Medulla oblongata (tissue), 1 donor: Measurements from ENCODE around the gene TFF3.

ENCODE experiments used
- DNase-seq: peaks from one replicate; pipeline ENCODE4 v3.0.0-alpha.2; 2015; ENCODE audit errors: extremely low spot score

The TFF3 gene

DNA sequence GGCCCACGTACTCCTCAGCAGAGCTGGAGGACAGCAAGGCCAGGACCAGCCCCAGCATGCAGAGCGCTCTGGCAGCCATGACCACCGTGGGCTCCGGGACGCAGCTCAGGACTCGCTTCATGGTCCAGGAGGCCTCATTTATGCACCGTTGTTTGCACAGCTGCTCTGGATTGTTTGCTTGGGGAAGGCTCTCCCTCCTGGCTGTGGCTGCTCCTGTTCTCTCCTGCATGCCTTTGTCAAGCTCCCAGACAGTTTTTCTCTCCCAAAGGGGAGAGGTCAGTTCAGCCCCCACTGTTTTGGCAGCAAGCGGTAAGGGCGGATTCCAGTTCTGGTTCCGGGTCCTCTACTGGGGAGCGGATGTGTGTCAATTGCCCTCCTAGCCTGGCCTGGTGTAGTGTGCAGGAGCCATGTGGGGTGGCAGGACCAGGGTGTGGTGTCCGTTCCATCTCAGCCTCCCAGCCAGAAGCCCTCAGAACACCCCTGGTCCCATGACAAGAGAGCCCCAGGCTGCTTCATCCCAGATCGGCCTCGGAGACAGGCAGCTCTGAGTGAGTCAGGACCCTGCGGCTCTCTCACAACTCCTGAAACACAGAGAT lies at the start of gene TFF3:
Gene TFF3, minus strand, starts transcription at position 114 of the 596 bp plus-strand sequence. Its CDS starts 35 bp downstream, at position 79.
- no peak for DNase-seq

DNA sequence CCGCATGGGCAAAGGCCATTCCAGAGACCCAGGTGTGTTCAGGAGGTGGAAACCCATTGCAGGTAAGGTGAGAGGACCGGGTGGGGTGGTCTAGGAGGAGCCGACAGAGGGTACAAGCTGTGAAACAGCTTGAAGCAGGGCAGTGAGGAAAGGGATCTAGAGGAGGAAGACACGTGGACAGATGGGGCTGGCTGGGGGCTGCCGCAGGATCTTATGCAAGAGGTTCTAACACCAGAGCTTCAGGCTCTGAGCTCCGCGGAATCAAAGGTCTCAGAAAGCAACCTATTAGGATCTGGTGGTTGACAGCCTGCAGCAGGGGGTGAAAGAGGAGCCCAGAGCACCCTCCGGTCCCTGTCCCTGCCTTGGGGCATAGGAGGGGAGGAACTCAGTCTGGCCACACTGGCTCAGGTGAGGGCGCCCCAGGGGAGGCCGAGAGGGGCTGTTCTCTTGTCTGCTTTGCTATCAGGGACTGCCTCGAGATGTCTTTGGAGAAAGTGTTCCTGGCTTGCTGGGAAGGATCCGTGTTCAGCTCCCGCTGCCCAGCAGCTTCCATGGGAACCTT lies 49.2 kb upstream of the TFF3 start:
- no peak for DNase-seq

DNA sequence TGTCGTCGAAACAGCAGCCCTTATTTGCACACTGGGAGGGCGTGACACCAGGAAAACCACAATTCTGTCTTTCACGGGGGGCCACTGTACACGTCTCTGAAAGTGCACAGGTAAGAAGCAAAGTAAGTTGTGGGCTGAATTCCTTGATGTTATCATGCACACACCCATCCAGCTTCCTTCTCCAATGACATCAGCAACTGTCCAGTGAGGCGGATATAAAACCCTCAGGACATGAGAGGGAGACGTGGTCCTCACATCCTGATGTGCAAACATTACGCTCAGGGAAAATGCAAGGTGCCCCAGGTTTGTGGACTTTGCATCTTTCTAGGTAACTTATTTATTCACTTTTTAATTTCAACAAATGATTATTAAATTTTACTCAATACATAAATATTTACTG lies 48.1 kb upstream of the TFF3 start:
- DNase-seq: no peak

- DNase-seq: no peak
Observed at GRCh38 chr21:42362700-42363099, 47.5 kb upstream of the TFF3 start.

- DNase-seq: no peak
Observed at GRCh38 chr21:42362198-42362597, 47.0 kb upstream of the TFF3 start.

GRCh38 chr21:42361286-42361685 lies 46.1 kb upstream of the TFF3 start:
- no peak for DNase-seq

DNA sequence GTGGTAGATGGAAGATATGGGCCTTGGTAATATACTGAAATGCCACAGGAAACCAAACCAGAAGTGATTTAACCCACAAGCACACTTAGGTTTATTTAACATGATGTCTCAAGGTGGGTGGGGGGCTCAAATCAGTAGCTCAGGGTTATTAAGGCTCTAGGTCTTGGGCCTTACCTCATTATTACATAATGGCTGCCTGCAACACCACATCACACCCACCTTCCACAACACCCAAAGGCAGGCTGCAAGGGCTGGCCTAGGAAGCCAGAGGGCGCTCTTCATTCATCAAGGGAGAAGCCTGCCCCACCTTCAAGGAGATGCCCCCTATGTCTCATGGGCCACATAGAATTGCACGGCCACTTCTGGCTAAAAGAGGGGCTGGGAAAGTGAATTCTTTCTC lies 45.1 kb upstream of the TFF3 start:
- no peak for DNase-seq

GRCh38 chr21:42358937-42359336 lies 43.7 kb upstream of the TFF3 start:
- DNase-seq: no peak

DNA sequence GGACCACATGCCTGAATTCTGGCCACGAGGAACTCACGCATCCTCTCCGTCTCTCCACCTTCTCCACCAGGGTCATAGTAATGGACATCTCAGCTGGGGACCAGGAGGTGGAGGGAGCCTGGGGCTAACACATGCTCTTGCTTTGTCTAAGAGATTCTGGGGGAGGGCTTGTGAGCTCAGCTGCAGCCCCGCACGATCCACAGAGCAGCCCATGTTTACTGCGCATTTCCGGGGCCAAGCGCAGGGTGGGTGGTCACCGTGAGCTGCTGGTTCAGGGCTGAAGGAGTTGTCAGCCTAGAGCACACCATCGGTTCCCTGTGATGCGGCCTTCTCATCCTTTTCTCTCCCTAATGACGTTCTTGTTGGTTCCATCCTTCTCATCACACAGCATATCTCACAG lies 43.1 kb upstream of the TFF3 start:
- no peak for DNase-seq

DNA sequence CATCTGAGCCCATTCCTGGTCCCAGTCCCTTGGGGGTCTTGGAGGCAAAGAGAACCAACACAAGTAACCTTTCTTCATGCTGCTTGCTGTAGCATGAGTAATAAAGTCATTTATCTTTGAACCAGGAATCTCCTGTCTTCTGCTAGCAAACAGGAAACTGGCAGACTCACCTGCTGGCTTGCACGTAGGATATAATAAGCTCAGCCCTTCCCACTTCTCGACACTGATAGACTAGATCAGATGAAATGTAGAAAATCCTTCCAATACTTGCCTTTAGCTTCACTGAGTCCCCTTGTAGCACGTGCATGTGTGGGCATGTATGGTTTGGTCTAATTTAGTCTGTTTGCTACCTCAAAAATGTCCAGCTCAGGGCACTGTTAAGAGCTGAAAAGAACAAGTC lies 42.1 kb upstream of the TFF3 start:
- DNase-seq: no peak

DNA sequence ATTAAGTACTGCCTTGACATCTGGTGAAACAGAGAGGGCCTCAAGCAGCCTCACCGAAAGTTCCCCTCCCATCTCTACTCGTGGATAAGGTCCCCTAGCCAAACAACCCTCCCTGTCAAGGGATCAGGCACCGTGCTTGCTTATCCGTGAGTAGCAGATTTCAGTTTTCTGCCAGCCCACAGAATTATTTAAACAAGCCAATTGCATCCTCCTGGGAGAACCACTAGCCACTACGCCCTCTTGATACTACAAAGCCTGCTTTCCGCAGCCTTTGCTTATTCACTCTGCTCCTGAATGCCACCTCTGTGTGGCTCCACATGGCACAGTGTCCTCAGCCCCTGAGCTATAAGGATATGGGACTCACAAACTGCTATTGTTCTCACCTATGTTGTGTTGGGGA lies 41.4 kb upstream of the TFF3 start:
- DNase-seq: no peak

DNA sequence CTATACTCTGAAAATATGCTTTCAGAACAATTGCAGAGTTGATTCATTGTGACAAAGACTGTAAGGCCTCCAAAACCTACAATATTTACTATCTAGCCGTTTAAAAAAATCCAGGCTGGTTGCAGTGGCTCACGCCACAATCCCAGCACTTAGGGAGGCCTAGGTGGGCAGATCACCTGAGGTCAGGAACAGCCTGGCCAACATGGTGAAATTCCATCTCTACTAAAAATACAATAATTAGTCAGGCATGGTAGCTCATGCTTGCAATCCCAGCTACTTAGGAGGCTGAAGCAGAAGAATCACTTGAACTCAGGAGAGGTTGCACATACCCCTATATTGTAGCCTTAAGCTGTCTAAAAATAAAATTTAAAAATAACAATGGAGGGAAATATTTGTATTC lies 40.8 kb upstream of the TFF3 start:
- no peak for DNase-seq

DNA sequence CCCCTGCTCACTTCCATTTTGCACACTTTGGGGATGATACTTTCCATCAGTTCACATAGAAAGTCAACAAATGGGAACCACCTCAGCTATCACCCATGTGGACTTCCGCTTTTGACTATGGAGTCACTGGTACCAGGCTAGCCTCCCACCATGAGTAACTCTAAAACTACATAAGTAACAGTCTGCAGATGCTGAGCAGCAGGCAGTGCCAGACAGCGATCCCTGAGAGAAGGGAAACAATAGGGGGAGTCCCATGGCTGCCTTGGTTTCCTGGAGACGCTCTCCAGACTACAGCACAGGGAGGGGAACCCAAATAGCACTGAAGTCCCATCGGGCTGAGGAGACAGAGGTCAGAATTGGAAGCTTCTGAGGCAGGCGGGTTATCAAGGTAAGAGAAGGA lies 38.4 kb upstream of the TFF3 start:
- DNase-seq: no peak

- DNase-seq: no peak
Observed at GRCh38 chr21:42352441-42353095, 37.4 kb upstream of the TFF3 start.

- DNase-seq: no peak
Observed at GRCh38 chr21:42351626-42352440, 36.6 kb upstream of the TFF3 start.

GRCh38 chr21:42350927-42351426 lies 35.8 kb upstream of the TFF3 start, which contains the start of gene TFF2:
TSS of gene TFF2 (minus strand) at chr21:42350994. CDS start at chr21:42350957, 37 bp downstream.
- no peak for DNase-seq

DNA sequence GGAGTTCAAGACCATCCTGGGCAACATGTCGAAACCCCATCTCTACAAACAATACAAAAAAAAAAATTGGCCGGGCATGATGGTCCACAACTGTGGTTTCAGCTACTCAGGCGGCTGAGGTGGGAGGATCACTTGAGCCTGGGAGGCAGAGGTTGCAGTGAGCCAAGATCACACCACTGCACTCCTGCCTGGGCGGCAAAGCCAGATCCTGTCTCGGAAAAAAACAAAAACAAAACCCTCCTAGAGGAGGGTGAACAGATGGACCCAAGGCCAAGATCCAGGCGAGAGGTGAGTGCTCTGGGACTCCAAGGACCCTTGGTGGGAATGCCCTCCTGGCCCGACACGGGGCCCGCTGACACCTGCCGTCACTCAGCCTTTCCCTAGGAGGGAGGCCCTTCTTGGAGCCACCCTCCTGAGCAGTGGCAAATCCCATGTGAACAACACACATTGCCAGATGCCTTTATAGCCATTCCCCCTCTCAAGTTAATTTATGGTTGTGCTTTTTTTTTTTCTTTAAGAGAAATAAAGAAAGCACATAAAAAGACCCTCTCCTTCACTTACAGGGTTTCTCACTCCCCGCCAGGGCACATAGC lies 35.2 kb upstream of the TFF3 start:
- DNase-seq: no peak

DNA sequence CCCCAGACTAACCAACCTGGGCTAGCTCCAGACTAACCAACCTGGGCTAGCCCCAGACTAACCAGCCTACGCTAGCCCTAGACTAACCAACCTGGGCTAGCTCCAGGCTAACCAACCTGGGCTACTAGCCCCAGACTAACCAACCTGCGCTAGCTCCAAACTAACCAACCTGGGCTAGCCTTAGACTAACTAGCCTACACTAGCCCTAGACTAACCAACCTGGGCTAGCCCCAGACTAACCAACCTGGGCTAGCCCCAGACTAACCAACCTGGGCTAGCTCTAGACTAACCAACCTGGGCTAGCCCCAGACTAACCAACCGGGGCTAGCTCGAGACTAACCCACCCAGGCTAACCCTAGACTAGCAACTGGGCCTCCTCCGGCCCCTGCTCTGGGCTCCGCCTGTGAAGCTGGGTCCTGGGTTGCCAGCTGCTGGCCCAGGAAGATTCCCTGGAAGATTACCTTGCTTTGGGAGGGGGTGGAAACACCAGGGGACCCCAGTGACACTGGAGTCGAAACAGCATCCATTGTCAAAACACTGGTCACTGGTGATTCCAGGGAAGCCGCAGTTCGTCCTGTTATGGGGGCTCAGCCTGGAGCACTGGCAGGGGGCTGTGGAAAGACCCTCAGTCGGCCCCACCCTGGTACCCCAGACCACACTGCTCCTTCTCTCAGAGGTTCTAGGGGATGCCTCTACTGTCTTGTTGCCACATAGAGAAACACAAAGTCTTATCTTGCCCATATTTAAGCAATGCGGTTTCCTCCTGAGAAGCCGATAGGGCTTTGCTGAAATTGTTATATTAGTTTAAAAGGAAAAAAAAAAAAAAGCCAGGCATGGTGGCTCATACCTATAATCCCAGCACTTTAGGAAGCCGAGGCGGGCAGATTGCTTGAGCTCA lies 34.5 kb upstream of the TFF3 start:
- DNase-seq: no peak

DNA sequence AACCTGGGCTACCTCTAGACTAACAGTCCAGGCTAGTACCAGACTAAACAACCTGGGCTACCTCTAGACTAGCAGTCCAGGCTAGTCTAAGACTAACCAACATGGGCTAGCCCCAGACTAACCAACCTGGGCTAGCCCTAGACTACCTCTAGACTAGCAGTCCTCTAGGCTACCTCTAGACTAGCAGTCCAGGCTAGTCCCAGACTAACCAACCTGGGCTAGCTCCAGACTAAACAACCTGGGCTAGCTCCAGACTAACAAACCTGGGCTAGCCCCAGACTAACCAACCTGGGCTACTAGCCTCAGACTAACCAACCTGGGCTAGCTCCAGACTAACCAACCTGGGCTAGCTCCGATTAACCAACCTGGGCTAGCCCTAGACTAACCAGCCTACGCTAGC lies 33.6 kb upstream of the TFF3 start:
- no peak for DNase-seq

DNA sequence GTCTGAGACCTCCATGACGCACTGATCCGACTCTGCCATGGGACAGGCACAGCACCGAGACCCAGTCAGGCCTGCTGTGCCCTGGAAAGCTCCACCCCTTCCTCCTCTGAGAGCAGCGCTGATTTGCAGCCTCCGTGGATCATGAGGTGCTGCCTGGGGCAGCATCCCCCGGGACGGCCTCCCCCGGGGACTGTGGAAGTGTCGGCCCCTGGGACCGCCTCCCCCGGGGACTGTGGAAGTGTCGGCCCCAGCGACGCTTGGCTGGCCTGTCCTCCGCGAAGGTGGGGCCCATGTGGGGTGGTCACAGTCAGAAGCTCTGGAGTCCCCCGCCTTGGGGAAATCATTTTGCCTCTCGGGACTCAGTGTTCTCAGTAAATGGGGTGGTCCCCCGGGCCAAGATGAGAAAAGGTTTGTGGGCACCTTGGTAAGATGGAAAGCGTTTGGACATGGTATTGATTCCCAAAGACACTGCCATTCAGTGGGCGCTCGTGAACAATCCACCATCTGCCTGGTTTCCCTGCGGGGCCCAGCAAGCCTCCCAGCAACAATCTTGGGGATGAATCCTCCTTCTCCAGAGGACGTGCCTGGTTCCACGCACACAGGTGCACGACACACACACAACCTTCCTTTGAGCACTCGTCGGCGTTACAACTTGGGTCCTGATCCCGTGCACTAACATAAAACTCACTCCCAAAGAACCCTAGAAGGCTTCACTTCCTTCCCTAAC lies 32.6 kb upstream of the TFF3 start:
- no peak for DNase-seq
